Fibroblast of lung (primary cell): ENCODE data around the gene NR1I3.

Experiments used
- CTCF ChIP-seq, 2 donors: IDR thresholded peaks in 1 of 2; conservative IDR thresholded peaks in 1 of 2; 1 replicate in 1 of 2; 2 replicates in 1 of 2; pipeline ENCODE4 v1.5.1; 2011 to 2012; ENCODE audit warnings: low read length in 2 of 2, control low read depth in 1 of 2, inconsistent platforms in 1 of 2, low read depth in 1 of 2, mild to moderate bottlenecking in 1 of 2
- EZH2 ChIP-seq: IDR thresholded peaks from 2 replicates; pipeline ENCODE4 v1.5.1; 2012; ENCODE audit warnings: low read length, control low read depth, mild to moderate bottlenecking; ENCODE audit errors: missing control alignments

GRCh38 chr1:161225178-161225533, 12.8 kb downstream of the NR1I3 start:
- TF ChIP-seq EZH2, result no peak
- no peak for TF ChIP-seq CTCF (conservative IDR thresholded peaks at IDR 0.05 in 1 of 2, IDR thresholded peaks at IDR 0.05 in 1 of 2; ENCODE audit: low read depth in 1 of 2, low read length in 2 of 2)
